SJSA1 (cell line): ENCODE data around the gene UROD. TPM values are rescaled to one million over a fixed set of nuclear protein-coding genes. Genes with fewer than 3 reads are reported as not detected.
"Not testable (repeated sequence)": the region's sequence is repeated elsewhere in the genome, so short reads cannot be mapped to it uniquely, and the experiment has no call there.

Experiments
- DNase-seq, 2 experiments: peaks; one replicate each; pipeline ENCODE4 v3.0.0-alpha.2; 2015 to 2020; ENCODE audit warnings: low spot score in 2 of 2, low read depth in 1 of 2
- H3K27ac ChIP-seq: fragments of 250-450 bp; sonication (Bioruptor Pico); 2 replicates; pipeline ENCODE4 v1.5.1; 2020; ENCODE audit warnings: mild to moderate bottlenecking, moderate library complexity
- H3K27me3 ChIP-seq: fragments of 250-450 bp; sonication (Bioruptor Pico); replicated peaks from 2 replicates; pipeline ENCODE4 v1.5.1; 2020; ENCODE audit warnings: mild to moderate bottlenecking, moderate library complexity
- H3K36me3 ChIP-seq: fragments of 250-450 bp; sonication (Bioruptor Pico); 2 replicates; pipeline ENCODE4 v1.5.1; 2020; ENCODE audit warnings: mild to moderate bottlenecking
- H3K4me1 ChIP-seq: fragments of 250-450 bp; sonication (Bioruptor Pico); replicated peaks from 2 replicates; pipeline ENCODE4 v1.6.1; 2021; ENCODE audit warnings: mild to moderate bottlenecking
- H3K4me3 ChIP-seq: fragments of 250-450 bp; sonication (Bioruptor Pico); 2 replicates; pipeline ENCODE4 v1.5.1; 2020; ENCODE audit warnings: mild to moderate bottlenecking
- H3K9me3 ChIP-seq: fragments of 250-450 bp; sonication (Bioruptor Pico); replicated peaks from 2 replicates; pipeline ENCODE4 v1.5.1; 2020; ENCODE audit warnings: mild to moderate bottlenecking
- total RNA-seq: library from RNA; depleted of rRNA; stranded (reverse); fragments of >200 nt; shearing (Covaris generic); gene quantifications from 2 replicates; pipeline ENCODE4 v1.2.3, GENCODE V29; 2014; rRNA removed

The UROD gene
- total RNA-seq, 1 experiment from 2014 or later: 91.3 TPM

GRCh38 chr1:45038661-45039364 is 26.8 kb downstream of the UROD start:
- Histone ChIP-seq H3K9me3 (no peaks in the 10 kb centered on the region), H3K4me3 (no peak overlapping the region), H3K36me3 (no peaks in the 10 kb centered on the region), H3K4me1 (no peaks in the 10 kb centered on the region), H3K27me3 (0 out of 2 replicates have a peak, but pooled peaks cover 2% of the 10 kb centered on the region), H3K27ac (no peak overlapping the region)
- DNase-seq: no peak

GRCh38 chr1:45040297-45040696 is 28.2 kb downstream of the UROD start:
- Histone ChIP-seq H3K36me3 (no peaks in the 10 kb centered on the region), H3K4me3 (no peak overlapping the region), H3K27ac (no peak overlapping the region), H3K27me3 (0 out of 2 replicates have a peak, but pooled peaks cover 2% of the 10 kb centered on the region), H3K9me3 (no peaks in the 10 kb centered on the region), H3K4me1 (no peaks in the 10 kb centered on the region)
- no peak for DNase-seq

- Histone ChIP-seq H3K9me3 (no peaks in the 10 kb centered on the region), H3K4me3 (no peak overlapping the region), H3K27me3 (0 out of 2 replicates have a peak, but pooled peaks cover 2% of the 10 kb centered on the region), H3K36me3 (no peaks in the 10 kb centered on the region), H3K4me1 (no peaks in the 10 kb centered on the region), H3K27ac (no peak overlapping the region)
- DNase-seq: no peak
Observed at GRCh38 chr1:45043094-45043493, 31.0 kb downstream of the UROD start.

- no peak overlapping the region for H3K4me3 ChIP-seq
- H3K27me3 ChIP-seq: no peaks in the 10 kb centered on the region
- H3K4me1 ChIP-seq: no peaks in the 10 kb centered on the region
- no peaks in the 10 kb centered on the region for H3K36me3 ChIP-seq
- H3K27ac ChIP-seq: no peak overlapping the region
- no peak for DNase-seq
- H3K9me3 ChIP-seq: no peaks in the 10 kb centered on the region
Observed at GRCh38 chr1:45044916-45045315, 32.9 kb downstream of the UROD start.

- DNase-seq: no peak
- Histone ChIP-seq H3K4me3 (no peak overlapping the region), H3K27ac (no peak overlapping the region), H3K4me1 (no peaks in the 10 kb centered on the region), H3K27me3 (no peaks in the 10 kb centered on the region), H3K9me3 (no peaks in the 10 kb centered on the region), H3K36me3 (no peaks in the 10 kb centered on the region)
Observed at GRCh38 chr1:45047032-45047431, 35.0 kb downstream of the UROD start.

GRCh38 chr1:45051005-45051772 is 39.1 kb downstream of the UROD start:
- H3K4me3 ChIP-seq: no peak overlapping the region
- no peaks in the 10 kb centered on the region for H3K36me3 ChIP-seq
- no peak for DNase-seq
- no peaks in the 10 kb centered on the region for H3K27me3 ChIP-seq
- H3K9me3 ChIP-seq: no peaks in the 10 kb centered on the region
- H3K27ac ChIP-seq: no peak overlapping the region
- H3K4me1 ChIP-seq: no peaks in the 10 kb centered on the region

- no peaks in the 10 kb centered on the region for H3K36me3 ChIP-seq
- no peak overlapping the region for H3K4me3 ChIP-seq
- H3K27me3 ChIP-seq: no peaks in the 10 kb centered on the region
- DNase-seq: no peak
- H3K9me3 ChIP-seq: no peaks in the 10 kb centered on the region
- no peak overlapping the region for H3K27ac ChIP-seq
- H3K4me1 ChIP-seq: no peaks in the 10 kb centered on the region
Observed at GRCh38 chr1:45057542-45057941, 45.5 kb downstream of the UROD start.

GRCh38 chr1:45059829-45060228 is 47.8 kb downstream of the UROD start:
- Histone ChIP-seq H3K27me3 (no peaks in the 10 kb centered on the region), H3K4me3 (no peak overlapping the region), H3K27ac (no peak overlapping the region), H3K4me1 (no peaks in the 10 kb centered on the region), H3K36me3 (no peaks in the 10 kb centered on the region), H3K9me3 (no peaks in the 10 kb centered on the region)
- no peak for DNase-seq

GRCh38 chr1:45062463-45062862 is 50.4 kb downstream of the UROD start:
- not testable (repeated sequence) for H3K27me3 ChIP-seq, H3K36me3 ChIP-seq, H3K9me3 ChIP-seq, H3K4me3 ChIP-seq, H3K4me1 ChIP-seq, DNase-seq, H3K27ac ChIP-seq

GRCh38 chr1:45065083-45065482 is 53.0 kb downstream of the UROD start:
- no peak for DNase-seq

More at GRCh38 chr1:45065083-45065482, 53.0 kb downstream of the UROD start:
- Histone ChIP-seq H3K4me1 (no peaks in the 10 kb centered on the region), H3K27ac (no peak overlapping the region), H3K27me3 (no peaks in the 10 kb centered on the region), H3K36me3 (no peaks in the 10 kb centered on the region), H3K9me3 (no peaks in the 10 kb centered on the region), H3K4me3 (no peak overlapping the region)

Other genes starting within 250 kb of the UROD start
- 1,737 and 1,982 TPM in 2 replicates for gene RPS8, start 236.7 kb upstream of the UROD start, total RNA-seq
- not detected in 2 replicates for gene BEST4, start 224.1 kb upstream of the UROD start, total RNA-seq
- 7.0 and 9.6 TPM in 2 replicates for gene PLK3, start 211.9 kb upstream of the UROD start, total RNA-seq
- gene DYNLT4, start 204.9 kb upstream of the UROD start, total RNA-seq: not detected in 2 replicates
- 0.81 and 4.0 TPM in 2 replicates for gene BTBD19, start 203.7 kb upstream of the UROD start, total RNA-seq
- gene PTCH2, start 169.0 kb upstream of the UROD start, total RNA-seq: 1.0 and 1.5 TPM in 2 replicates
- gene EIF2B3, start 25.7 kb upstream of the UROD start, total RNA-seq: 66.5 and 67.4 TPM in 2 replicates
- 16.4 and 30.4 TPM in 2 replicates for gene HECTD3, start 930 bp upstream of the UROD start, total RNA-seq
- gene ZSWIM5, start 194.4 kb downstream of the UROD start, total RNA-seq: 0.03 TPM in 1 of 2 replicates, not detected in the other